K562 (cell line): ENCODE data around the gene GPR180. TPM values are rescaled to one million over a fixed set of nuclear protein-coding genes. Genes with fewer than 3 reads are reported as not detected.
A peak's percentile ranks its signal among the peaks of the same experiment; 100 is the strongest.

Experiments used
- ATAC-seq: fragments of 200-7000 bp; cut with Tn5 transposase; 3 replicates; pipeline ENCODE4 v1.9.1; 2020; ENCODE audit warnings: moderate library complexity
- BruUV-seq: library from RNA; stranded (reverse); fragments of 400-500 nt; replicated peaks from 2 replicates; lab custom pipeline; 2021; lab: Mats Ljungman, UMichigan
- CTCF ChIA-PET: fragments of 300-600 bp; formaldehyde crosslinking; extraction: SDS; loops from one replicate; lab custom pipeline; 2021; ENCODE audit warnings: low intra/inter-chr PET ratio; lab: Yijun Ruan, JAX
- POLR2A ChIA-PET: fragments of 300-600, 350-650 bp; sonication (Branson Sonifier 250); formaldehyde crosslinking; extraction: SDS; loops from one replicate; lab custom pipeline; 2021; ENCODE audit warnings: antibody characterized with exemption, inconsistent platforms; lab: Yijun Ruan, JAX
- DNase-seq, 4 experiments: peaks; one replicate each; pipeline versions ENCODE4 v3.0.0 to v3.0.0-alpha.2; 2011 to 2018; ENCODE audit warnings: low spot score in 3 of 4, mixed read lengths in 3 of 4; ENCODE audit errors: extremely low read depth in 1 of 4
- FAIRE-seq: peaks from 2 replicates; lab custom pipeline; 2011; peaks lifted over from hg19 to GRCh38; lab: Jason Lieb, UNC
- H2AFZ ChIP-seq: 2 replicates; pipeline ENCODE4 v1.6.0; 2011; ENCODE audit warnings: low read depth, low read length, control low read depth, inconsistent platforms
- H3K27ac ChIP-seq: fragments of 200-600 bp; 3 replicates; pipeline ENCODE4 v1.8.0; 2011; ENCODE audit warnings: low read depth, mild to moderate bottlenecking, control low read depth, inconsistent platforms, low read length, moderate library complexity, mixed read lengths; ENCODE audit errors: extremely low read depth
- H3K27me3 ChIP-seq, 2 experiments: fragments of 300-600 bp in 1 of 2; 2 replicates in 1 of 2; 3 replicates in 1 of 2; pipeline versions ENCODE4 v1.6.0 to v1.8.0; 2011; ENCODE audit warnings: inconsistent platforms in 2 of 2, low read length in 2 of 2, mild to moderate bottlenecking in 1 of 2, mixed read lengths in 1 of 2, moderate library complexity in 1 of 2; ENCODE audit not compliant: control insufficient read depth in 2 of 2, insufficient read depth in 2 of 2
- H3K36me3 ChIP-seq: fragments of 300-600 bp; 3 replicates; pipeline ENCODE4 v1.8.0; 2011; ENCODE audit warnings: mild to moderate bottlenecking, low read length, inconsistent platforms; ENCODE audit not compliant: control insufficient read depth, insufficient read depth
- H3K4me1 ChIP-seq, 2 experiments: fragments of 200-600 bp in 1 of 2; replicated peaks in 1 of 2; 2 replicates in 1 of 2; 3 replicates in 1 of 2; pipeline versions ENCODE4 v1.5.1 to v1.8.0; 2011; ENCODE audit warnings: inconsistent platforms in 2 of 2, low read length in 2 of 2, mild to moderate bottlenecking in 1 of 2, mixed read lengths in 1 of 2, moderate library complexity in 1 of 2; ENCODE audit not compliant: control insufficient read depth in 2 of 2, insufficient read depth in 2 of 2
- H3K4me2 ChIP-seq: 2 replicates; pipeline ENCODE4 v1.6.1; 2011; ENCODE audit warnings: low read length, control low read depth, inconsistent platforms, mixed read lengths; ENCODE audit not compliant: insufficient read depth
- H3K4me3 ChIP-seq: fragments of 200-600 bp; sonication (generic), shearing (Covaris generic); 2 replicates; pipeline ENCODE4 v1.5.1; 2016; ENCODE audit warnings: control low read depth, inconsistent platforms
- H3K79me2 ChIP-seq: fragments of 200-600 bp; 3 replicates; pipeline ENCODE4 v1.8.0; 2011; ENCODE audit warnings: low read length, inconsistent platforms; ENCODE audit not compliant: control insufficient read depth, insufficient read depth
- H3K9ac ChIP-seq, 2 experiments: 2 replicates each; pipeline versions ENCODE4 v1.6.0 to v1.6.1; 2011; ENCODE audit warnings: low read depth in 2 of 2, low read length in 2 of 2, control low read depth in 1 of 2, inconsistent platforms in 1 of 2, mild to moderate bottlenecking in 1 of 2, mixed read lengths in 1 of 2; ENCODE audit not compliant: insufficient read depth in 1 of 2
- H3K9me1 ChIP-seq: one replicate; pipeline ENCODE4 v1.6.0; 2011; ENCODE audit warnings: inconsistent platforms, mild to moderate bottlenecking, low read length, moderate library complexity; ENCODE audit not compliant: control insufficient read depth, insufficient read depth
- H3K9me3 ChIP-seq: replicated peaks from 2 replicates; pipeline ENCODE4 v1.5.1; 2011; ENCODE audit warnings: low read depth, low read length, inconsistent platforms; ENCODE audit not compliant: control insufficient read depth, insufficient read depth
- H4K20me1 ChIP-seq: replicated peaks from 2 replicates; pipeline ENCODE4 v1.6.1; 2011; ENCODE audit warnings: low read length, inconsistent platforms, mixed read lengths; ENCODE audit not compliant: control insufficient read depth, insufficient read depth
- CHAMP1 ChIP-seq: fragments of 450-650 bp; IDR thresholded peaks from 2 replicates; pipeline ENCODE4 v1.6.1; 2016; ENCODE audit warnings: mild to moderate bottlenecking
- FIP1L1 ChIP-seq: fragments of 200-400 bp; formaldehyde crosslinking; IDR thresholded peaks from 2 replicates; pipeline ENCODE4 v1.6.1; 2018; ENCODE audit warnings: mild to moderate bottlenecking, low read depth, low read length; ENCODE audit not compliant: poor library complexity, severe bottlenecking
- HLTF ChIP-seq: fragments of 450-650 bp; IDR thresholded peaks from 2 replicates; pipeline ENCODE4 v1.6.1; 2016
- KLF1 ChIP-seq: fragments of 450-650 bp; IDR thresholded peaks from 2 replicates; pipeline ENCODE4 v1.6.1; 2016; ENCODE audit warnings: missing genetic modification characterization, missing compliant biosample characterization
- MCM2 ChIP-seq: fragments of 450-650 bp; IDR thresholded peaks from 2 replicates; pipeline ENCODE4 v1.6.1; 2017; ENCODE audit warnings: low read depth, mild to moderate bottlenecking
- POLR3G ChIP-seq: IDR thresholded peaks from 2 replicates; pipeline ENCODE4 v1.6.1; 2011; ENCODE audit not compliant: insufficient read length, insufficient replicate concordance; ENCODE audit errors: extremely low read depth
- TBP ChIP-seq: optimal IDR thresholded peaks from 2 replicates; pipeline ENCODE3; 2011; ENCODE audit warnings: low read depth, low read length, improper control_type of control experiment
- WGBS: fragments of 100-300 bp; shearing (Covaris generic); methylation state at CpG from one replicate; pipeline ENCODE4 v1.1.6; 2016; ENCODE audit warnings: low coverage, mixed read lengths; ENCODE audit not compliant: insufficient coverage; ENCODE audit errors: missing lambda C conversion rate; 5-methylcytosine and 5-hydroxymethylcytosine counted together
- in situ Hi-C: fragments of 300-500 bp; cut with MboI; formaldehyde crosslinking; loops from 4 replicates; pipeline ENCODE4 v1.15.0; 2018; ENCODE audit warnings: inconsistent platforms, mixed read lengths
- intact Hi-C: fragments of 100-400 bp; cut with micrococcal nuclease; formaldehyde crosslinking; loops from 2 replicates; pipeline ENCODE4 v1.14.2; 2022
- polyA plus RNA-seq, 8 experiments: library from polyadenylated mRNA; depleted of rRNA in 4 of 8; stranded (reverse) in 5 of 8; unstranded in 3 of 8; fragments of >200 nt; fragmentation: Nextera tagmentation in 2 of 8; fragmentation: Illumina TruSeq in 1 of 8; extraction: Ambion mirVana in 2 of 8; extraction: Trizol in 1 of 8; gene quantifications; 2 replicates each; pipeline versions ENCODE4 v1.2.1 to v1.2.3, GENCODE V29; 2011 to 2014; ENCODE audit warnings: inconsistent platforms in 1 of 8, missing spikeins in 1 of 8
- total RNA-seq, 7 experiments: library from RNA; depleted of rRNA in 6 of 7; stranded (reverse); fragments of >200 nt in 6 of 7; fragmentation: Illumina TruSeq in 2 of 7; extraction: Trizol in 2 of 7; gene quantifications; 2 replicates each; pipeline versions ENCODE4 v1.2.1 to v1.2.3, GENCODE V29; 2011 to 2021; ENCODE audit warnings: low replicate concordance in 1 of 7
- TF ChIP-seq, protein P1 (sequence below): IDR thresholded peaks from 2 replicates; pipeline ENCODE4 v1.6.1; 2011; ENCODE audit not compliant: insufficient read length; ENCODE audit errors: extremely low read depth
- TF ChIP-seq, protein P2 (sequence below): fragments of 250-450 bp; sonication (Bioruptor Pico); IDR thresholded peaks from 2 replicates; pipeline ENCODE4 v1.9.0; 2021; ENCODE audit warnings: mild to moderate bottlenecking

GPR180 gene
- total and polyA plus RNA-seq, 9 of the 15 experiments (the other 6 are each of a cell fraction or from before 2014, with no cell fraction given): 0.77 to 4.1 (median 1.8) TPM

DNA sequence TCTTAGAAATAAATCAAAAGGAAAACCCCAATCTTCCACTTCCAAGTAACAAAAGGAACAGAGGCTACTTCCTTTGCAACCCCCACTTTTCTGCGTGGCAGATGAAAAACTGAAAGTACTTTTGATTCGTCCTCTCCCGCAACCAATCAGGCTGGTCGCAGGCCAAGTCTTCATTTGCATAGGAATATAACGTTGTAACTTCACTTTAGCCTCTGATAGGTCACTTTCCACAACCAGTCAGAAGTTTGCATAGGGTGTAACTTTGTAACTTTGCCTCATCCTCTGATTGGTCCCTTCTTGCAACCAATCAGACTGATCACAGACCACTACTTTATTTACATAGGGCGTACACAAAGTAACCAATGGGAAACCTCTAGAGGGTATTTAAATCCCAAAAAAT, 42.9 kb upstream of the GPR180 start:
- Histone ChIP-seq H3K4me1 (no peaks in the 10 kb centered on the region), H3K9me3 (no peaks in the 10 kb centered on the region), H2AFZ (peak overlapping the region; percentile 40; the same call in 1 of the 2 replicates), H3K27me3 (no peaks in the 10 kb centered on the region), H3K4me2 (no peak overlapping the region), H3K9ac (no peak overlapping the region), H4K20me1 (no peaks in the 10 kb centered on the region), H3K9me1 (no peaks in the 10 kb centered on the region), H3K4me3 (no peak overlapping the region), H3K36me3 (no peaks in the 10 kb centered on the region), H3K27ac (no peak overlapping the region), H3K79me2 (no peaks in the 10 kb centered on the region)
- TF ChIP-seq, protein P1, sequence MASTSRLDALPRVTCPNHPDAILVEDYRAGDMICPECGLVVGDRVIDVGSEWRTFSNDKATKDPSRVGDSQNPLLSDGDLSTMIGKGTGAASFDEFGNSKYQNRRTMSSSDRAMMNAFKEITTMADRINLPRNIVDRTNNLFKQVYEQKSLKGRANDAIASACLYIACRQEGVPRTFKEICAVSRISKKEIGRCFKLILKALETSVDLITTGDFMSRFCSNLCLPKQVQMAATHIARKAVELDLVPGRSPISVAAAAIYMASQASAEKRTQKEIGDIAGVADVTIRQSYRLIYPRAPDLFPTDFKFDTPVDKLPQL: no peak
- TF ChIP-seq TBP: no peak
- TF ChIP-seq POLR3G: no peak
- no peak for TF ChIP-seq KLF1 (tag)
- no peak for TF ChIP-seq HLTF
- no peak for TF ChIP-seq FIP1L1
- TF ChIP-seq, protein P2, sequence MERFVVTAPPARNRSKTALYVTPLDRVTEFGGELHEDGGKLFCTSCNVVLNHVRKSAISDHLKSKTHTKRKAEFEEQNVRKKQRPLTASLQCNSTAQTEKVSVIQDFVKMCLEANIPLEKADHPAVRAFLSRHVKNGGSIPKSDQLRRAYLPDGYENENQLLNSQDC (CRISPR knock-in tag): no peak
- no peak for TF ChIP-seq CHAMP1
- TF ChIP-seq MCM2: no peak
- DNase-seq: peak in 1 of 4 experiments; percentile 14
- POLR2A ChIA-PET: no interaction called here
- no TSS peak for BruUV-seq
- CTCF ChIA-PET: no interaction called here
- ATAC-seq: peak; percentile 85
- intact Hi-C loops (no loop called here), in situ Hi-C loops (no loop called here)
- 66% methylated on average over 5 of the region's 6 CpGs for WGBS
- no peak for FAIRE-seq
